ENCODE results near the gene RPL13. TPM values are rescaled to one million over a fixed set of nuclear protein-coding genes. Genes with fewer than 3 reads are reported as not detected.

RPL13 gene
- total and polyA plus RNA-seq, 9 of the 15 experiments (the other 6 are each of a cell fraction or from before 2014, with no cell fraction given) = 227 to 6,042 (median 1,633) TPM

- TF ChIP-seq ZNF717 (CRISPR knock-in tag; IDR thresholded peaks at IDR 0.05) = no peak
- TF ChIP-seq DDX20 (tag; IDR thresholded peaks at IDR 0.05; ENCODE audit: low read depth) = no peak
- peak; percentile 80 for TF ChIP-seq SMC3 (conservative IDR thresholded peaks at IDR 0.05; ENCODE audit: insufficient read depth, low read depth, low read length)
- TF ChIP-seq, protein P1, sequence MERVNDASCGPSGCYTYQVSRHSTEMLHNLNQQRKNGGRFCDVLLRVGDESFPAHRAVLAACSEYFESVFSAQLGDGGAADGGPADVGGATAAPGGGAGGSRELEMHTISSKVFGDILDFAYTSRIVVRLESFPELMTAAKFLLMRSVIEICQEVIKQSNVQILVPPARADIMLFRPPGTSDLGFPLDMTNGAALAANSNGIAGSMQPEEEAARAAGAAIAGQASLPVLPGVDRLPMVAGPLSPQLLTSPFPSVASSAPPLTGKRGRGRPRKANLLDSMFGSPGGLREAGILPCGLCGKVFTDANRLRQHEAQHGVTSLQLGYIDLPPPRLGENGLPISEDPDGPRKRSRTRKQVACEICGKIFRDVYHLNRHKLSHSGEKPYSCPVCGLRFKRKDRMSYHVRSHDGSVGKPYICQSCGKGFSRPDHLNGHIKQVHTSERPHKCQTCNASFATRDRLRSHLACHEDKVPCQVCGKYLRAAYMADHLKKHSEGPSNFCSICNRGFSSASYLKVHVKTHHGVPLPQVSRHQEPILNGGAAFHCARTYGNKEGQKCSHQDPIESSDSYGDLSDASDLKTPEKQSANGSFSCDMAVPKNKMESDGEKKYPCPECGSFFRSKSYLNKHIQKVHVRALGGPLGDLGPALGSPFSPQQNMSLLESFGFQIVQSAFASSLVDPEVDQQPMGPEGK (CRISPR knock-in tag; IDR thresholded peaks at IDR 0.05; ENCODE audit: borderline replicate concordance) = no peak
- TF ChIP-seq ZKSCAN3 (CRISPR knock-in tag; IDR thresholded peaks at IDR 0.05) = no peak
- no peak for TF ChIP-seq ZC3H11A (IDR thresholded peaks at IDR 0.05; ENCODE audit: low read depth, low read length)
- no peak for TF ChIP-seq SP2 (IDR thresholded peaks at IDR 0.05; ENCODE audit: extremely low read depth, low read depth, low read length, poor library complexity, severe bottlenecking)
- TF ChIP-seq ZBTB33 (CRISPR knock-in tag; IDR thresholded peaks at IDR 0.05) = peak; percentile 74; the same call in 1 of the 2 replicates
- TF ChIP-seq KAT7 (CRISPR knock-in tag; IDR thresholded peaks at IDR 0.05; ENCODE audit: borderline replicate concordance) = 0 out of 2 replicates have a peak, but pooled peaks have one; percentile 1
- no peak for TF ChIP-seq DACH1 (IDR thresholded peaks at IDR 0.05; ENCODE audit: partially characterized antibody)
- no peak for TF ChIP-seq PRMT5 (CRISPR knock-in tag; IDR thresholded peaks at IDR 0.05)
- TF ChIP-seq HSF4 (CRISPR knock-in tag; IDR thresholded peaks at IDR 0.05; ENCODE audit: borderline replicate concordance) = no peak
- TF ChIP-seq SIN3A (IDR thresholded peaks at IDR 0.05; ENCODE audit: borderline replicate concordance in 2 of 2, control insufficient read depth in 1 of 2, low read depth in 2 of 2, low read length in 2 of 2) = peak in 1 of 2 experiments; percentile 51; a peak in 1 of 4 replicates
- TF ChIP-seq PCBP1 (IDR thresholded peaks at IDR 0.05; ENCODE audit: low read depth, low read length, poor library complexity, severe bottlenecking) = peak; percentile 85
- TF ChIP-seq, protein P2, sequence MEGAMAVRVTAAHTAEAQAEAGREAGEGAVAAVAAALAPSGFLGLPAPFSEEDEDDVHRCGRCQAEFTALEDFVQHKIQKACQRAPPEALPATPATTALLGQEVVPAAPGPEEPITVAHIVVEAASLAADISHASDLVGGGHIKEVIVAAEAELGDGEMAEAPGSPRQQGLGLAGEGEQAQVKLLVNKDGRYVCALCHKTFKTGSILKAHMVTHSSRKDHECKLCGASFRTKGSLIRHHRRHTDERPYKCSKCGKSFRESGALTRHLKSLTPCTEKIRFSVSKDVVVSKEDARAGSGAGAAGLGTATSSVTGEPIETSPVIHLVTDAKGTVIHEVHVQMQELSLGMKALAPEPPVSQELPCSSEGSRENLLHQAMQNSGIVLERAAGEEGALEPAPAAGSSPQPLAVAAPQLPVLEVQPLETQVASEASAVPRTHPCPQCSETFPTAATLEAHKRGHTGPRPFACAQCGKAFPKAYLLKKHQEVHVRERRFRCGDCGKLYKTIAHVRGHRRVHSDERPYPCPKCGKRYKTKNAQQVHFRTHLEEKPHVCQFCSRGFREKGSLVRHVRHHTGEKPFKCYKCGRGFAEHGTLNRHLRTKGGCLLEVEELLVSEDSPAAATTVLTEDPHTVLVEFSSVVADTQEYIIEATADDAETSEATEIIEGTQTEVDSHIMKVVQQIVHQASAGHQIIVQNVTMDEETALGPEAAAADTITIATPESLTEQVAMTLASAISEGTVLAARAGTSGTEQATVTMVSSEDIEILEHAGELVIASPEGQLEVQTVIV (CRISPR knock-in tag; IDR thresholded peaks at IDR 0.05; ENCODE audit: borderline replicate concordance) = no peak
- TF ChIP-seq, protein P3, sequence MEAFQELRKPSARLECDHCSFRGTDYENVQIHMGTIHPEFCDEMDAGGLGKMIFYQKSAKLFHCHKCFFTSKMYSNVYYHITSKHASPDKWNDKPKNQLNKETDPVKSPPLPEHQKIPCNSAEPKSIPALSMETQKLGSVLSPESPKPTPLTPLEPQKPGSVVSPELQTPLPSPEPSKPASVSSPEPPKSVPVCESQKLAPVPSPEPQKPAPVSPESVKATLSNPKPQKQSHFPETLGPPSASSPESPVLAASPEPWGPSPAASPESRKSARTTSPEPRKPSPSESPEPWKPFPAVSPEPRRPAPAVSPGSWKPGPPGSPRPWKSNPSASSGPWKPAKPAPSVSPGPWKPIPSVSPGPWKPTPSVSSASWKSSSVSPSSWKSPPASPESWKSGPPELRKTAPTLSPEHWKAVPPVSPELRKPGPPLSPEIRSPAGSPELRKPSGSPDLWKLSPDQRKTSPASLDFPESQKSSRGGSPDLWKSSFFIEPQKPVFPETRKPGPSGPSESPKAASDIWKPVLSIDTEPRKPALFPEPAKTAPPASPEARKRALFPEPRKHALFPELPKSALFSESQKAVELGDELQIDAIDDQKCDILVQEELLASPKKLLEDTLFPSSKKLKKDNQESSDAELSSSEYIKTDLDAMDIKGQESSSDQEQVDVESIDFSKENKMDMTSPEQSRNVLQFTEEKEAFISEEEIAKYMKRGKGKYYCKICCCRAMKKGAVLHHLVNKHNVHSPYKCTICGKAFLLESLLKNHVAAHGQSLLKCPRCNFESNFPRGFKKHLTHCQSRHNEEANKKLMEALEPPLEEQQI (IDR thresholded peaks at IDR 0.05) = no peak
- TF ChIP-seq, protein P4, sequence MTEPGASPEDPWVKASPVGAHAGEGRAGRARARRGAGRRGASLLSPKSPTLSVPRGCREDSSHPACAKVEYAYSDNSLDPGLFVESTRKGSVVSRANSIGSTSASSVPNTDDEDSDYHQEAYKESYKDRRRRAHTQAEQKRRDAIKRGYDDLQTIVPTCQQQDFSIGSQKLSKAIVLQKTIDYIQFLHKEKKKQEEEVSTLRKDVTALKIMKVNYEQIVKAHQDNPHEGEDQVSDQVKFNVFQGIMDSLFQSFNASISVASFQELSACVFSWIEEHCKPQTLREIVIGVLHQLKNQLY (CRISPR knock-in tag; conservative IDR thresholded peaks at IDR 0.05) = no peak
Measured at GRCh38 chr16:89574681-89575246, 14.3 kb downstream of the RPL13 start (continued).
